K562 (cell line): ENCODE measurements around the gene ADGRF5.
"Not testable (repeated sequence)": the region's sequence is repeated elsewhere in the genome, so short reads cannot be mapped to it uniquely, and the experiment has no call there.

Source experiments
- CEBPB ChIP-seq: fragments of 450-650 bp; IDR thresholded peaks from 2 replicates; pipeline ENCODE4 v1.6.1; 2016; ENCODE audit warnings: missing genetic modification characterization, missing compliant biosample characterization
- CHD7 ChIP-seq: fragments of 200-600 bp; sonication (generic); IDR thresholded peaks from one replicate; pipeline ENCODE4 v1.6.1; 2012; ENCODE audit warnings: mild to moderate bottlenecking, low read depth, low read length, inconsistent platforms
- CTCF ChIP-seq, 3 experiments: IDR thresholded peaks in 2 of 3; conservative IDR thresholded peaks in 1 of 3; 2 replicates each; pipeline ENCODE4 v1.5.1; 2011 to 2012; ENCODE audit warnings: low read length in 3 of 3, mild to moderate bottlenecking in 3 of 3, control low read depth in 2 of 3, improper control_type of control experiment in 1 of 3, inconsistent platforms in 1 of 3, low read depth in 1 of 3, mixed read lengths in 1 of 3, moderate library complexity in 1 of 3; ENCODE audit not compliant: insufficient read depth in 2 of 3
- ELF4 ChIP-seq: fragments of 450-650 bp; formaldehyde crosslinking; IDR thresholded peaks from 2 replicates; pipeline ENCODE4 v1.4.0; 2022; ENCODE audit warnings: missing genetic modification characterization
- FOXM1 ChIP-seq, 2 experiments: fragments of 450-650 bp in 1 of 2; sonication (generic) in 1 of 2; formaldehyde crosslinking in 1 of 2; IDR thresholded peaks; 2 replicates each; pipeline versions ENCODE4 v1.6.1 to v1.9.0; 2017 to 2022; ENCODE audit warnings: low read depth in 2 of 2, mild to moderate bottlenecking in 2 of 2, missing genetic modification reagents in 1 of 2, moderate library complexity in 1 of 2
- HDAC3 ChIP-seq: fragments of 450-650 bp; IDR thresholded peaks from 2 replicates; pipeline ENCODE4 v1.6.1; 2018; ENCODE audit warnings: borderline replicate concordance, mild to moderate bottlenecking, moderate library complexity; ENCODE audit not compliant: partially characterized antibody
- KLF6 ChIP-seq: fragments of 250-450 bp; sonication (Bioruptor Pico); IDR thresholded peaks from 2 replicates; pipeline ENCODE4 v1.4.0; 2020; ENCODE audit warnings: mild to moderate bottlenecking, moderate library complexity, borderline replicate concordance
- PHB2 ChIP-seq: fragments of 450-650 bp; IDR thresholded peaks from 2 replicates; pipeline ENCODE4 v1.6.1; 2017; ENCODE audit warnings: low read depth
- POLR2A ChIP-seq: fragments of 450-650 bp; conservative IDR thresholded peaks from 2 replicates; pipeline ENCODE4 v1.6.1; 2016
- RAD21 ChIP-seq, 2 experiments: fragments of 250-450 bp in 1 of 2; fragments of 450-650 bp in 1 of 2; sonication (Bioruptor Pico) in 1 of 2; formaldehyde crosslinking in 1 of 2; IDR thresholded peaks in 1 of 2; conservative IDR thresholded peaks in 1 of 2; 2 replicates each; pipeline versions ENCODE4 v1.4.0 to v1.8.0; 2020 to 2022; ENCODE audit warnings: mild to moderate bottlenecking in 2 of 2, moderate library complexity in 1 of 2
- RFX5 ChIP-seq: IDR thresholded peaks from 2 replicates; pipeline ENCODE4 v1.6.1; 2011; ENCODE audit warnings: low read depth, mild to moderate bottlenecking, improper control_type of control experiment, low read length
- TCF7L2 ChIP-seq: fragments of 150-350 bp; IDR thresholded peaks from 2 replicates; pipeline ENCODE4 v1.6.1; 2016; ENCODE audit warnings: low read depth, mild to moderate bottlenecking, low read length, moderate library complexity
- ZNF277 ChIP-seq: fragments of 250-450 bp; sonication (Bioruptor Pico); IDR thresholded peaks from 2 replicates; pipeline ENCODE4 v1.8.0; 2022; ENCODE audit warnings: inconsistent platforms, mild to moderate bottlenecking, moderate library complexity, borderline replicate concordance
- ZNF592 ChIP-seq: fragments of 450-650 bp; IDR thresholded peaks from 2 replicates; pipeline ENCODE4 v1.6.1; 2017; ENCODE audit warnings: antibody characterized with exemption, mild to moderate bottlenecking

- TF ChIP-seq CEBPB (tag); FOXM1 (IDR thresholded peaks at IDR 0.05; ENCODE audit: low read depth); FOXM1 (CRISPR knock-in tag; IDR thresholded peaks at IDR 0.05; ENCODE audit: low read depth); RAD21 (CRISPR knock-in tag; conservative IDR thresholded peaks at IDR 0.05 in 1 of 2, IDR thresholded peaks at IDR 0.05 in 1 of 2); ZNF277 (CRISPR knock-in tag); ZNF592; TCF7L2; ELF4 (CRISPR knock-in tag); POLR2A; CTCF (IDR thresholded peaks at IDR 0.05 in 2 of 3, conservative IDR thresholded peaks at IDR 0.05 in 1 of 3; ENCODE audit: insufficient read depth in 2 of 3, low read depth in 1 of 3, low read length in 3 of 3); CHD7; HDAC3; KLF6 (CRISPR knock-in tag); RFX5; PHB2: not testable (repeated sequence)
Observed at GRCh38 chr6:46842252-46842846, 79.4 kb downstream of the ADGRF5 start.
